IMR-90 (cell line): Measurements from ENCODE around the gene SMARCAD1. TPM values are rescaled to one million over a fixed set of nuclear protein-coding genes. Genes with fewer than 3 reads are reported as not detected.
"Not testable (repeated sequence)": the region's sequence is repeated elsewhere in the genome, so short reads cannot be mapped to it uniquely, and the experiment has no call there.

Source experiments
- ATAC-seq: fragments of 200-7000 bp; cut with Tn5 transposase; 2 replicates; pipeline ENCODE4 v1.9.1; 2020; ENCODE audit warnings: low read depth, mild to moderate bottlenecking, moderate library complexity
- BruUV-seq: library from RNA; stranded (reverse); fragments of 400-500 nt; replicated peaks from 2 replicates; lab custom pipeline; 2021; lab: Mats Ljungman, UMichigan
- CTCF ChIA-PET: fragments of 300-600 bp; formaldehyde crosslinking; extraction: SDS; loops from one replicate; lab custom pipeline; 2021; ENCODE audit warnings: antibody characterized with exemption; lab: Yijun Ruan, JAX
- POLR2A ChIA-PET: fragments of 300-600 bp; sonication (Branson Sonifier 250); formaldehyde crosslinking; loops from one replicate; lab custom pipeline; 2022; ENCODE audit warnings: antibody characterized with exemption; ENCODE audit not compliant: unreplicated experiment; lab: Charles Lee
- DNase-seq: peaks from one replicate; pipeline ENCODE4 v3.0.0; 2013
- H2AFZ ChIP-seq: replicated peaks from 2 replicates; pipeline ENCODE3; 2013; ENCODE audit warnings: low read length, mild to moderate bottlenecking; ENCODE audit not compliant: poor library complexity
- H2AK5ac ChIP-seq: 2 replicates; pipeline ENCODE4 v1.6.1; 2013; ENCODE audit warnings: low read depth, low read length, inconsistent platforms
- H2AK9ac ChIP-seq: replicated peaks from 2 replicates; pipeline ENCODE3; 2013; ENCODE audit warnings: mild to moderate bottlenecking, low read depth, low read length, moderate library complexity; ENCODE audit not compliant: poor library complexity
- H2BK120ac ChIP-seq: 2 replicates; pipeline ENCODE4 v1.6.1; 2013; ENCODE audit warnings: low read depth, low read length, inconsistent platforms
- H2BK15ac ChIP-seq: 3 replicates; pipeline ENCODE4 v1.6.1; 2013; ENCODE audit warnings: low read depth, low read length, inconsistent platforms
- H2BK20ac ChIP-seq: 2 replicates; pipeline ENCODE4 v1.6.1; 2013; ENCODE audit warnings: low read depth, mild to moderate bottlenecking, inconsistent platforms, low read length, moderate library complexity
- H2BK5ac ChIP-seq: 2 replicates; pipeline ENCODE4 v1.6.1; 2013; ENCODE audit warnings: mild to moderate bottlenecking, low read depth, low read length, inconsistent platforms; ENCODE audit not compliant: poor library complexity, severe bottlenecking
- H3K14ac ChIP-seq: replicated peaks from 2 replicates; pipeline ENCODE4 v1.6.1; 2013; ENCODE audit warnings: low read depth, low read length, inconsistent platforms
- H3K18ac ChIP-seq: 2 replicates; pipeline ENCODE4 v1.6.1; 2013; ENCODE audit warnings: low read depth, low read length, control low read depth
- H3K23ac ChIP-seq: 2 replicates; pipeline ENCODE4 v1.6.1; 2013; ENCODE audit warnings: low read depth, low read length, inconsistent platforms
- H3K27ac ChIP-seq: 2 replicates; pipeline ENCODE4 v1.5.1; 2013; ENCODE audit warnings: mild to moderate bottlenecking, control low read depth, low read length; ENCODE audit not compliant: insufficient read depth
- H3K27me3 ChIP-seq: 2 replicates; pipeline ENCODE4 v1.6.1; 2013; ENCODE audit warnings: low read length; ENCODE audit not compliant: control insufficient read depth, insufficient read depth
- H3K36me3 ChIP-seq: 2 replicates; pipeline ENCODE4 v1.6.1; 2013; ENCODE audit warnings: low read length, mixed read lengths; ENCODE audit not compliant: control insufficient read depth, insufficient read depth
- H3K4ac ChIP-seq: 2 replicates; pipeline ENCODE4 v1.6.1; 2013; ENCODE audit warnings: low read depth, low read length, inconsistent platforms
- H3K4me1 ChIP-seq: 2 replicates; pipeline ENCODE4 v1.6.1; 2013; ENCODE audit warnings: low read length, mixed read lengths; ENCODE audit not compliant: control insufficient read depth, insufficient read depth
- H3K4me2 ChIP-seq: 2 replicates; pipeline ENCODE4 v1.6.1; 2013; ENCODE audit warnings: low read depth, mild to moderate bottlenecking, control low read depth, low read length, moderate library complexity
- H3K4me3 ChIP-seq: 2 replicates; pipeline ENCODE4 v1.5.1; 2013; ENCODE audit warnings: low read depth, mild to moderate bottlenecking, control low read depth, low read length, moderate library complexity; ENCODE audit not compliant: insufficient read depth
- H3K56ac ChIP-seq: 2 replicates; pipeline ENCODE4 v1.6.1; 2013; ENCODE audit warnings: low read length, inconsistent platforms; ENCODE audit not compliant: insufficient read depth; ENCODE audit errors: extremely low read depth
- H3K79me1 ChIP-seq, 2 experiments: 2 replicates each; pipeline ENCODE4 v1.6.1; 2013; ENCODE audit warnings: low read length in 2 of 2, inconsistent platforms in 1 of 2, low read depth in 1 of 2
- H3K9ac ChIP-seq: 2 replicates; pipeline ENCODE4 v1.6.1; 2013; ENCODE audit warnings: low read depth, low read length, control low read depth
- H3K9me1 ChIP-seq: 2 replicates; pipeline ENCODE4 v1.6.1; 2013; ENCODE audit warnings: low read length, inconsistent platforms; ENCODE audit not compliant: insufficient read depth
- H3K9me3 ChIP-seq: 2 replicates; pipeline ENCODE4 v1.6.1; 2013; ENCODE audit warnings: low read length; ENCODE audit not compliant: control insufficient read depth, insufficient read depth
- H4K20me1 ChIP-seq: 2 replicates; pipeline ENCODE4 v1.6.1; 2013; ENCODE audit warnings: low read length, inconsistent platforms; ENCODE audit not compliant: insufficient read depth
- H4K5ac ChIP-seq: 2 replicates; pipeline ENCODE4 v1.6.1; 2013; ENCODE audit warnings: mild to moderate bottlenecking, low read depth, low read length, control low read depth
- H4K8ac ChIP-seq, 2 experiments: 2 replicates each; pipeline ENCODE4 v1.6.1; 2013; ENCODE audit warnings: low read depth in 2 of 2, low read length in 2 of 2, control low read depth in 1 of 2, inconsistent platforms in 1 of 2
- H4K91ac ChIP-seq: 2 replicates; pipeline ENCODE4 v1.6.1; 2013; ENCODE audit warnings: low read depth, low read length, inconsistent platforms; ENCODE audit not compliant: insufficient read depth
- MAFK ChIP-seq: IDR thresholded peaks from 2 replicates; pipeline ENCODE4 v1.6.1; 2012; ENCODE audit warnings: low read depth, low read length, improper control_type of control experiment
- WGBS, 2 experiments: methylation state at CpG; one replicate each; pipeline versions ENCODE4 v1.1.5 to v1.1.7; 2013; ENCODE audit warnings: missing lambda C conversion rate in 2 of 2; ENCODE audit not compliant: insufficient read length in 1 of 2; ENCODE audit errors: extremely low coverage in 2 of 2; 5-methylcytosine and 5-hydroxymethylcytosine counted together
- dilution Hi-C: fragments of 300-500 bp; cut with HindIII; formaldehyde crosslinking; loops from one replicate; pipeline ENCODE4 v1.14.3; 2018; ENCODE audit warnings: low sequenced_read_pairs; ENCODE audit not compliant: unreplicated experiment
- in situ Hi-C: fragments of 300-500 bp; cut with MboI; formaldehyde crosslinking; loops from 3 replicates; pipeline ENCODE4 v1.14.3; 2019; ENCODE audit warnings: low sequenced_read_pairs, inconsistent platforms, mixed read lengths
- intact Hi-C: fragments of 100-400 bp; cut with micrococcal nuclease; formaldehyde crosslinking; loops from 2 replicates; pipeline ENCODE4 v1.10.0; 2022
- polyA plus RNA-seq, 3 experiments: library from polyadenylated mRNA; depleted of rRNA; stranded (reverse); fragments of >200 nt; gene quantifications; 2 replicates each; pipeline ENCODE4 v1.2.3, GENCODE V29; 2012; ENCODE audit warnings: low replicate concordance in 1 of 3
- total RNA-seq: library from RNA; depleted of rRNA; stranded (reverse); fragments of >200 nt; gene quantifications from 2 replicates; pipeline ENCODE4 v1.2.3, GENCODE V29; 2012

The SMARCAD1 gene
- total and polyA plus RNA-seq, 2 of the 4 experiments (the other 2 are of a cell fraction) = 12.3 to 35.3 TPM

DNA sequence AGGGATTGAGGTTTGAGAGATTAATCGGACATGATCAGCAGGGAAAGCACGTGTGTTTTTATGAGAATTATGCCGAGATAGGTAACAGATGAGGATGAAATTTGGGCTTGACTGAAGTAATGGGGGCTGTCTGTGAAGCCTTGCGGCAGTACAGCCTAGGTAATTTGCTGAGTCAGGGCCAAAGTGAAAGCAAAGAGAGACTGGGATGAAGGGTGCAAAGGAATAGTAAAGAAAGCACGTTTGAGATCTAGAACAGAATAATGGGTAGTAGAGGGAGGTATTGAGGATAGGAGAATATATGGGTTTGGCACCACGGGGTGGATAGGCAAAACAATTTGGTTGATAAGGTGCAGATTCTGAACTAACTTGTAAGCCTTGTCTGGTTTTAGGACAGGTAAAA lies 87.8 kb downstream of the SMARCAD1 start:
- H3K56ac ChIP-seq, POLR2A ChIA-PET, H2AK9ac ChIP-seq, H2BK15ac ChIP-seq, dilution Hi-C loops, CTCF ChIA-PET, H3K4me2 ChIP-seq, H3K9me1 ChIP-seq, H3K14ac ChIP-seq, H4K8ac ChIP-seq, H3K27me3 ChIP-seq, H2BK120ac ChIP-seq, H3K4me1 ChIP-seq, H4K91ac ChIP-seq, DNase-seq, H3K9ac ChIP-seq, H3K4me3 ChIP-seq, H2BK20ac ChIP-seq, H3K18ac ChIP-seq, H2BK5ac ChIP-seq, H3K27ac ChIP-seq, H2AFZ ChIP-seq, H3K79me1 ChIP-seq, H4K20me1 ChIP-seq, ATAC-seq, H4K5ac ChIP-seq, H3K9me3 ChIP-seq, in situ Hi-C loops, H3K4ac ChIP-seq, H2AK5ac ChIP-seq, H3K36me3 ChIP-seq, intact Hi-C loops, H3K23ac ChIP-seq, BruUV-seq: not testable (repeated sequence)
- 0 out of 2 replicates have a peak, but pooled peaks have one; percentile 3 for TF ChIP-seq MAFK
- 93% methylated on average over 3 of the region's 6 CpGs; no CpG with 5 or more reads in 1 of the 2 experiments for WGBS, 2 experiments
